Fibroblast of villous mesenchyme (primary cell): ENCODE results near the gene DOK5. TPM values are rescaled to one million over a fixed set of nuclear protein-coding genes. Genes with fewer than 3 reads are reported as not detected.
A peak's percentile ranks its signal among the peaks of the same experiment; 100 is the strongest.

Experiments used
- DNase-seq: peaks from one replicate; pipeline ENCODE4 v3.0.0-alpha.2; 2010; ENCODE audit warnings: low read depth
- H3K4me3 ChIP-seq: 2 replicates; pipeline ENCODE4 v1.5.1; 2011; ENCODE audit warnings: low read depth, mild to moderate bottlenecking, low read length
- total RNA-seq: library from RNA; depleted of rRNA; stranded (reverse); fragments of >200 nt; gene quantifications from 2 replicates; pipeline ENCODE4 v1.2.3, GENCODE V29; 2012
- TF ChIP-seq, protein P1 (sequence below): IDR thresholded peaks from 2 replicates; pipeline ENCODE4 v1.5.1; 2012; ENCODE audit warnings: low read depth, mild to moderate bottlenecking, low read length; ENCODE audit not compliant: insufficient read depth

The DOK5 gene
- total RNA-seq, 1 donor: under 0.01 TPM

DNA sequence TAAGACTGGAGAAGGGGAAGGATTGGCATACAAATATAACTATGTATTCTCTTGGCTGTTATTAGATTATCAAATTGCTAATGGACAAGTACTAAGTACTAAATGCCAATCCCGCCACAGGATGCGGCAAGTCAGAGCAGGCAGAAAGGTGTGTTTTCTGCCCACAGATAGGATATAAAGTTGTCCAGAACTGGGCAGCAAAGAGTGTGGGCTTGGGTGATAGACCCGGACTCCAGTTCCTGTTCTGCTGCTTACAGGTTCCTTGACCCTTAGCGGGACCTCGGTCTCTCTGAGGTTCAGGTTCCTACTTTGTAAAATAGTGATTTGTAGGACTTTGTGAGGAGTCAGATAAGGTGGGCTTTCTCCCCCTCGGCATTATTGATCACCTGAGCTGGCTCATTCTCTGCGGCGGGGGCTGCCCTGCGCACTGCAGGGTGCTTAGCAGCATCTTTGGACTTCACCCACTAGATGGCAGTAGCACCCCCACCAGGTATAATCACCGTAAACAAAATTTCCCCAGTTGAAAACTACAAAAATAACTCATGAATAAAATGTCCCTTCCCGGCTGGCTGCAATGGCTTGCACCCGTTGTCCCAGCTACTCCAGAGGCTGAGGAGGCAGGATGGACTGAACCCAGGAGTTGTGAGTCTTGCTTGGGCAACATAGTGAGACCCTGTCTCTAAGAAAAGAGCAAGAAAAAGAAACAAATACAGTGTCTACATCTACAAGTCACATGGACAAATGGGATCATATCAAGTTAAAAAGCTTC lies 193.1 kb downstream of the DOK5 start:
- no peak overlapping the region for H3K4me3 ChIP-seq
- DNase-seq: peak; percentile 11
- TF ChIP-seq, protein P1, sequence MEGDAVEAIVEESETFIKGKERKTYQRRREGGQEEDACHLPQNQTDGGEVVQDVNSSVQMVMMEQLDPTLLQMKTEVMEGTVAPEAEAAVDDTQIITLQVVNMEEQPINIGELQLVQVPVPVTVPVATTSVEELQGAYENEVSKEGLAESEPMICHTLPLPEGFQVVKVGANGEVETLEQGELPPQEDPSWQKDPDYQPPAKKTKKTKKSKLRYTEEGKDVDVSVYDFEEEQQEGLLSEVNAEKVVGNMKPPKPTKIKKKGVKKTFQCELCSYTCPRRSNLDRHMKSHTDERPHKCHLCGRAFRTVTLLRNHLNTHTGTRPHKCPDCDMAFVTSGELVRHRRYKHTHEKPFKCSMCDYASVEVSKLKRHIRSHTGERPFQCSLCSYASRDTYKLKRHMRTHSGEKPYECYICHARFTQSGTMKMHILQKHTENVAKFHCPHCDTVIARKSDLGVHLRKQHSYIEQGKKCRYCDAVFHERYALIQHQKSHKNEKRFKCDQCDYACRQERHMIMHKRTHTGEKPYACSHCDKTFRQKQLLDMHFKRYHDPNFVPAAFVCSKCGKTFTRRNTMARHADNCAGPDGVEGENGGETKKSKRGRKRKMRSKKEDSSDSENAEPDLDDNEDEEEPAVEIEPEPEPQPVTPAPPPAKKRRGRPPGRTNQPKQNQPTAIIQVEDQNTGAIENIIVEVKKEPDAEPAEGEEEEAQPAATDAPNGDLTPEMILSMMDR: peak; percentile 64

DNA sequence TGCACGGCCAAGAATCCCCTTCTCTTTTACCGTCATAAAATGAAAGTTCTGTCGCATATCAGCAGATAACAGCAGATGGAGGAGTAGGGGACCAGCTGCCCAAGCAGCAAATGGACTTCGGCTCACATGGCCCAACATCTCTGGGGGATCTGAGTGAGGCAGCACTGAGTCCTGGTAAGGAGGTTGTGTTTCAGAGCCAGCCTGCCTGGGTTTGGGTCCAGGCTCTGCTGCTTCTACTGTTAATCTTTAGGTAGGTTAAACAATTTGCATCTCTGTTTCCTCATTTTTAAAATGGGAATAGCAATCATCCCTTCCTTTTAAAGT lies 193.6 kb downstream of the DOK5 start:
- no peak overlapping the region for H3K4me3 ChIP-seq
- TF ChIP-seq, protein P1: no peak
- DNase-seq: no peak

DNA sequence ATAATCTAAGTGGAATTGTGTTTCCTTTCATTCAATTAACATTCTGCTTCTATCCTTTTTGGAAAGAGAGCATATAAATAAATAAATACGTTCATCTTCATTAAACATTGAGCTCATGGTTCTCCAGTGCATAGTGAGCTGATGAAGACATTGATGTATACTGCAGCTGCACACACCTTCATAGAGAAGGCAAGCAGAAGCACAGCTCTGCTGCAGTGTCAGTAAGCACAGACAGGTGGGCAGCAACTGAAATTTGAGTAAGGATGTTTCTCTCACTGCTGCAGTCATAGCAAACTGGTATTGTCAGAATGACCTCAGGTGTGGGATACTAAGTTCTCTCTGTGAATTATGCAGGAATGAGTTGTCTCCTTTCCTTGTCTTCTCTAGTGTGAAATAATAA lies 202.9 kb downstream of the DOK5 start:
- DNase-seq: no peak
- H3K4me3 ChIP-seq: no peak overlapping the region
- TF ChIP-seq, protein P1: no peak

DNA sequence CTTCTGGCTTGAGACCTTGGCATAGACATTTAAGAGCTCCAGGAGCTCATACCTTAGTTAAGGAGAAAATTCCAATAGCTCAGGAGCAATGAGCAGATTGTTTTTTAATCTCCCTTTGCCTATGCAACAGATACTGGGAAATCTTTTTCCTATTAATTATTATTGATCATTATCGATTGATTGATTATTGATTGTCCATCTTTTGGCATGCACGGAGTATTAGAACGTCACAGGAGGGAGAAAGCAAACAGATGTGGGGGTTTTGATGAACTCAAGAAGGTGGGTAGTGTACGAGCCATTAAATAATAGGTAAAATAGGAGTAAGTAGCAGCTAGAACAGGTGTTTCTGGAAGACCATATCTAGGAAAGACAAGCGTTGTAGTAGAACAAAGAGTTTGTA lies 205.0 kb downstream of the DOK5 start:
- TF ChIP-seq, protein P1: no peak
- H3K4me3 ChIP-seq: no peak overlapping the region
- DNase-seq: no peak

DNA sequence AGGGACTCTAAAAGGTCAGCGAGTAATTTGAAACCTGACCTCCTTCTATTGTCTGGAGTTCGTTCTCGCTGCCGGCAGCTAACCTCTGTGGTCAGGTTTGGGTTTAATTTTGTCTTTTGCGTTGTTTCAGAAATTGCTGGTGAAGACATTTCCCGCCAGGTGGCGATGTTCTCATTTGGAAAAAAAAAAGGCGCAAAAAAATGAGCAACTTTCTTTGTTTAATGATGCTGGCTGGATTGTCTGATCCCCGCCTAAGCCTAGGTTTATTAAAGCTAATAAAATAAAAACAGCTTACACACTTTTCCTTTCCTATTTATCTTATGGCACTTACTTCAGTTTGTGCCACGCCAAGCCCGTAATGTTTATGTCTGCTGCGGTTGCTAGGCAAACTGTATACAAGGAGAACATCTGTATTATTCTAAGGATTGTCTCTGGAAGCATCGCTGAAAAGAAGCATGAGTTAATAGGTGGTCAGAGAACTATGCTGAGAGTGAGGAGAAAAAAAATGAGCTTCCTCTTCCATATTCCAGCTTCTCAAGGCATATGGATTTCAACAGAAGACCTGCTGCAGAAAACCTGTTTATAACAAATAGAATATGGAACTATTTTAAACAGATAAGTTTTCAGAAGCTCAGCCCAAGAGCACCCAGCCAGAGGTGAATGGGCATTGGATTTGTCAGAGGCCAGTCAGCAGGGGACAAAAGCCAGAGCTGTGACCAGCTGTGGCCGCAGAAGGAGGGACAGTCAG lies 205.7 kb downstream of the DOK5 start:
- TF ChIP-seq, protein P1: peak; percentile 60
- H3K4me3 ChIP-seq: no peak overlapping the region
- peak; percentile 37 for DNase-seq

DNA sequence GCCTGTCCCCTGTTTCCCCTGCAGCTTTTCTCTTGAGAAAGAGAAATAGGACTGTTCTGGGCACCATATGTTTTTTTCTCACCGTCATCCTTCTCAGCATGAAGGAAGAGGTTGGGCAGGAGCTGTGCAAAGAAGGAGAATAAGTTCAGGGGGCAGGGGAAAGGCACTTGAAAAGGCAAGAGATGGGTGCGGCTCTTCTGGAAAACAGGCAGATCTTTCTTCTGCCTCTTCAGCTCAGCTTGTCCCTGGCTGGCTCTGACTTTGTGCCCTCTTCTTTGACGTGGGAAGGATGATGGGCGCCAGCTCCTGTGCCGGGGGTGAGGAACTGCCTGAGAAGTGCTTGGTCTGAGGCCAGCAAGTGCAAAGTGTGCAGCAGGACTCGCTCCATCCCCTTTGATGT lies 206.5 kb downstream of the DOK5 start:
- TF ChIP-seq, protein P1: no peak
- no peak overlapping the region for H3K4me3 ChIP-seq
- no peak for DNase-seq

DNA sequence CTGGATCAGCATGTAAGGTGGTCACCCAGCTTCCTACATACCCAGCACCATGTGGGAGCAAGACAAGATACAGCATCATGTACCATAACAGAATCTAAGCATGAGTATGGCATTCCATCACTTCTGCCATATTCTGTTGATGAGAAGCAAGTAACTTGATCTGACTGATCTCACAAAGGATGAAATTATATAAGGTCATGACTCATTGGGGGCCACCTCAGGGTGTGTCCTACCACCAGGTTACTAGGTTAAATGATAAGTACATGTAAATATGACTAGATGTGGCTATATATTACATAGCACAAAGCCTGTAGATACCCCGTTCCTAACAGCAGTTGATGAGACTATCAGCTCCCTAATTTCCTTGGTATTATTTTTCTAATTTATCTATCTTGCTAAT lies 213.1 kb downstream of the DOK5 start:
- no peak overlapping the region for H3K4me3 ChIP-seq
- DNase-seq: no peak
- TF ChIP-seq, protein P1: no peak
